MM.1S (cell line): Measurements from ENCODE around the gene PSTPIP2.
"Not testable (repeated sequence)": the region's sequence is repeated elsewhere in the genome, so short reads cannot be mapped to it uniquely, and the experiment has no call there.

Source experiments
- DNase-seq: peaks from one replicate; pipeline ENCODE4 v3.0.0-alpha.2; 2015
- H2AFZ ChIP-seq: fragments of 300-600 bp; sonication (generic); 2 replicates; pipeline ENCODE4 v1.6.0; 2016; ENCODE audit warnings: antibody characterized with exemption, low read length
- H3F3A ChIP-seq: fragments of 300-600 bp; sonication (generic); 2 replicates; pipeline ENCODE4 v1.6.1; 2016; ENCODE audit warnings: mild to moderate bottlenecking, antibody characterized with exemption, low read length, moderate library complexity, mixed read lengths; ENCODE audit not compliant: insufficient read depth
- H3K27ac ChIP-seq: fragments of 300-600 bp; sonication (generic); 2 replicates; pipeline ENCODE4 v1.5.1; 2016; ENCODE audit warnings: mild to moderate bottlenecking, low read length
- H3K27me3 ChIP-seq: fragments of 300-600 bp; sonication (generic); replicated peaks from 2 replicates; pipeline ENCODE4 v1.6.0; 2016; ENCODE audit warnings: low read length; ENCODE audit not compliant: insufficient read depth
- H3K36me3 ChIP-seq: fragments of 300-600 bp; sonication (generic); replicated peaks from 2 replicates; pipeline ENCODE4 v1.6.1; 2016; ENCODE audit warnings: mild to moderate bottlenecking, low read length, mixed read lengths; ENCODE audit not compliant: insufficient read depth
- H3K4me1 ChIP-seq: fragments of 300-600 bp; sonication (generic); 2 replicates; pipeline ENCODE4 v1.6.1; 2016; ENCODE audit warnings: low read length, mixed read lengths
- H3K4me2 ChIP-seq: fragments of 300-600 bp; sonication (generic); 2 replicates; pipeline ENCODE4 v1.6.0; 2016; ENCODE audit warnings: low read depth, low read length
- H3K4me3 ChIP-seq: fragments of 300-600 bp; sonication (generic); 2 replicates; pipeline ENCODE4 v1.5.1; 2016; ENCODE audit warnings: low read length, mixed read lengths
- H3K79me2 ChIP-seq: fragments of 300-600 bp; sonication (generic); 2 replicates; pipeline ENCODE4 v1.6.1; 2016; ENCODE audit warnings: mixed run types, low read length, mixed read lengths
- H3K9ac ChIP-seq: fragments of 300-600 bp; sonication (generic); 2 replicates; pipeline ENCODE4 v1.6.1; 2016; ENCODE audit warnings: low read length, mixed read lengths
- H3K9me2 ChIP-seq: fragments of 300-600 bp; sonication (generic); replicated peaks from 2 replicates; pipeline ENCODE4 v1.6.1; 2016; ENCODE audit warnings: mild to moderate bottlenecking, low read length, mixed read lengths; ENCODE audit not compliant: insufficient read depth
- H3K9me3 ChIP-seq: fragments of 300-600 bp; sonication (generic); replicated peaks from 2 replicates; pipeline ENCODE4 v1.6.1; 2016; ENCODE audit warnings: mild to moderate bottlenecking, low read length, mixed read lengths; ENCODE audit not compliant: insufficient read depth
- H4K20me1 ChIP-seq: fragments of 300-600 bp; sonication (generic); 2 replicates; pipeline ENCODE4 v1.6.1; 2016; ENCODE audit warnings: mild to moderate bottlenecking, low read length, moderate library complexity, mixed read lengths; ENCODE audit not compliant: insufficient read depth
- CTCF ChIP-seq: fragments of 300-600 bp; sonication (generic); IDR thresholded peaks from 2 replicates; pipeline ENCODE4 v1.5.1; 2016; ENCODE audit warnings: antibody characterized with exemption, low read length, mixed read lengths
- EZH2 ChIP-seq: fragments of 300-600 bp; sonication (generic); optimal IDR thresholded peaks from 2 replicates; pipeline ENCODE3; 2017; ENCODE audit warnings: low read depth, mild to moderate bottlenecking, antibody characterized with exemption, low read length, mixed read lengths
- EZH2phosphoT487 ChIP-seq: fragments of 300-600 bp; sonication (generic); IDR thresholded peaks from 2 replicates; pipeline ENCODE4 v1.6.1; 2018; ENCODE audit warnings: antibody characterized with exemption, low read length

PSTPIP2 gene

DNA sequence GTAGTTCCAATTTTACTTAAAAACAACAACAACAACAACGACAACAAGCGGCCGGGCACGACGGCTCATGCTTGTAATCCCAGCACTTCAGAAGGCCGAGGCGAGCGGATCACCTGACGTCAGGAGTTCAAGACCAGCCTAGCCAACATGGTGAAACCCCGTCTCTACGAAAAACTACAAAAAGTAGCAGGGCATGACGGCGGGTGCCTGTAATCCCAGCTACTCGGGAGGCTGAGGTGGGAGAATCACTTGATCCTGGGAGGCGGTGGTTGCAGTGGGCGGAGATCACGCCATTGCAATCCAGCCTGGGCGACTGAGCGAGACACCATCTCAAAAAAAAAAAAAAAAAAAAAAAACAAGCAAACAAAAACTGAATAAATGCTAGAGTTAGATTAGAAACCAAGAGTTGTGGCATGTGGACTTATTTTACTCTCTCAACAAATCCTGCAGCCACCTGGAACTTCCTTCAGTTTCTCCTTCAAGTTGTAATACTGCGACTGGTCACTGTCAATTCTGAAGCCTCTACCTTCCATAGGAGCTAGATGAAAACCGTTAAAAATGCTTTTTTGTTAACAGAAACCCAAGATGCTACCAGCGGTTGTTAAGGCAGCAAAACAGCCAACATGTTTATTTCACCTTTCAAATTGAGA lies 24.7 kb upstream of the PSTPIP2 start:
- Histone ChIP-seq H3K9me3 (no peaks in the 10 kb centered on the region), H3K4me2 (peak overlapping the region; percentile 57), H3K9me2 (no peaks in the 10 kb centered on the region), H2AFZ (no peak overlapping the region), H3K36me3 (peaks cover 12% of the 10 kb centered on the region), H3K27me3 (no peaks in the 10 kb centered on the region), H3K27ac (peak overlapping the region; percentile 99), H4K20me1 (peaks cover 20% of the 10 kb centered on the region), H3F3A (peaks cover 14% of the 10 kb centered on the region), H3K79me2 (peaks cover 62% of the 10 kb centered on the region), H3K4me1 (peaks cover 12% of the 10 kb centered on the region), H3K9ac (peak overlapping the region; percentile 100), H3K4me3 (peak overlapping the region; percentile 97)
- DNase-seq, result peak; percentile 72
- TF ChIP-seq CTCF, result no peak
- TF ChIP-seq EZH2phosphoT487, result no peak
- TF ChIP-seq EZH2, result no peak

DNA sequence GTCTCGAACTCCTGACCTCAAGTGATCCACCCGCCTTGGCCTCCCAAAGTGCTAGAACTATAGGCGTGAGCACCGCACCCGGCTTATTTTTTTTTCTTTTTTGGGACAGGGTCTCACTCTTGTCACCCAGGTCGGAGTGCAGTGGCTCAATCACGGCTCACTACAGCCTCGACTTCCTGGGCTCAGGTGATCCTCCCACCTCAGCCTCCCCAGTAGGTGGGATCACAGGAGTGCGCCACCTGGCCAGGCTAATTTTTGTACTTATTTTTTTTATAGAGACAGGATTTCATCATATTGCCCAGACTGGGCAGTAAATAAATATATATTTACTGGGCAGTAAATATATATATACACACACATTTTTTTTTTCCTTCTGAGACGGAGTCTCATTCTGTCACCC lies 23.5 kb upstream of the PSTPIP2 start:
- Histone ChIP-seq H2AFZ (no peak overlapping the region), H3K4me2 (no peak overlapping the region), H3K4me1 (peaks cover 15% of the 10 kb centered on the region), H4K20me1 (peaks cover 32% of the 10 kb centered on the region), H3K27me3 (no peaks in the 10 kb centered on the region), H3K79me2 (peaks cover 75% of the 10 kb centered on the region), H3K9ac (no peak overlapping the region), H3K27ac (no peak overlapping the region), H3K4me3 (no peak overlapping the region), H3K9me3 (no peaks in the 10 kb centered on the region), H3K36me3 (peaks cover 24% of the 10 kb centered on the region), H3F3A (peaks cover 14% of the 10 kb centered on the region), H3K9me2 (no peaks in the 10 kb centered on the region)
- no peak for DNase-seq
- TF ChIP-seq EZH2phosphoT487 (no peak), CTCF (no peak), EZH2 (no peak)

DNA sequence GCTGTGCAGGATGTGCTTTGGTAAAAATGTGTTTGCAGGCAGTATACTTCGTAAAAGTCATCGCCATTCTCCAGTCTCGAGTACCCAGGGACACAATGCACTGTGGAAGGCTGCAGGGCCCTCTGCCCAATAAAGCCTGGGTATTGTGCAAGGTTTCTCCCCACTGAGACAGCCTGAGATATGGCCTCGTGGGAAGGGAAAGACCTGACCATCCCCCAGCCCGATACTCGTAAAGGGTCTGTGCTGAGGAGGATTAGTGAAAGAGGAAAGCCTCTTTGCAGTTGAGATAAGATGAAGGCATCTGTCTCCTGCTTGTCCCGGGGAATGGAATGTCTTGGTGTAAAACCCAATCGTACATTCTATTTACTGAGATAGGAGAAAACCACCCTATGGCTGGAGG lies 16.4 kb upstream of the PSTPIP2 start:
- not testable (repeated sequence) for H2AFZ ChIP-seq, H3K4me2 ChIP-seq, H3K27me3 ChIP-seq, H3K4me1 ChIP-seq, H3K9me2 ChIP-seq, H3K27ac ChIP-seq, DNase-seq, H3K4me3 ChIP-seq, H3K9ac ChIP-seq, H3K9me3 ChIP-seq
- Histone ChIP-seq H3F3A (peaks cover 14% of the 10 kb centered on the region), H3K79me2 (peaks cover 94% of the 10 kb centered on the region), H3K36me3 (peaks cover 63% of the 10 kb centered on the region), H4K20me1 (peaks cover 35% of the 10 kb centered on the region)

DNA sequence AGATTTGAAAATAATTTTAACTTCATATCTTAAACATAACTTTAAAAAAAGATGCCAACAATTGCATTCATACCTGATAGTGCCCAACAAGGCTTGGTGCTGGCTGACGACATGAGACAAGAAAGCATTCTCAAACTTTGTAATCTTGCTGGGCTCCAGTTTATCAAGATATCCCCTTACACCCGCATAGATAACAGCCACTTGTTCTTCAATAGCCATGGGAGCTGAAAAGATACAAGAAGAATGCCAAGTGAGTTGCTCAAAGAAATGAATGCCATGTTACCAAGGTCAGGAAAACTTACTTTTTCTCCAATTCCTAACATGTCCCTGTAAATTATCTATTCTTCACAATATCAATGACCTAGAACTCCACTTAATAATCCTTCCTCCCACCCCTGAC lies 12.4 kb upstream of the PSTPIP2 start:
- no peak for TF ChIP-seq EZH2
- TF ChIP-seq EZH2phosphoT487, result no peak
- TF ChIP-seq CTCF, result no peak
- Histone ChIP-seq H3K27ac (no peak overlapping the region), H3K9ac (no peak overlapping the region), H3K4me3 (no peak overlapping the region), H3K9me2 (no peaks in the 10 kb centered on the region), H3K36me3 (peaks cover 46% of the 10 kb centered on the region), H4K20me1 (peaks cover 11% of the 10 kb centered on the region; the same call in 1 of the 2 replicates), H2AFZ (no peak overlapping the region), H3F3A (peaks cover 14% of the 10 kb centered on the region), H3K79me2 (peaks cover 57% of the 10 kb centered on the region), H3K9me3 (no peaks in the 10 kb centered on the region), H3K4me2 (no peak overlapping the region), H3K4me1 (no peaks in the 10 kb centered on the region; the same call in 1 of the 2 replicates), H3K27me3 (no peaks in the 10 kb centered on the region)
- no peak for DNase-seq
